Mucosa of descending colon (tissue), 3 donors: Measurements from ENCODE around the gene ARL14EPL. TPM values are rescaled to one million over a fixed set of nuclear protein-coding genes. Genes with fewer than 3 reads are reported as not detected.

Source experiments
- ATAC-seq: fragments of 200-7000 bp; cut with Tn5 transposase; one replicate; pipeline ENCODE4 v1.9.1; 2020; ENCODE audit warnings: mild to moderate bottlenecking, moderate library complexity
- DNase-seq, 3 donors: peaks; one replicate each; pipeline ENCODE4 v3.0.0-alpha.2; 2020
- H3K36me3 ChIP-seq: fragments of 200-600 bp; one replicate; pipeline ENCODE4 v1.8.0; 2021; ENCODE audit warnings: low read depth, mild to moderate bottlenecking
- H3K4me1 ChIP-seq: fragments of 200-600 bp; one replicate; pipeline ENCODE4 v1.8.0; 2021; ENCODE audit warnings: low read depth, mild to moderate bottlenecking
- H3K4me3 ChIP-seq: fragments of 200-600 bp; one replicate; pipeline ENCODE4 v1.8.0; 2021; ENCODE audit warnings: mild to moderate bottlenecking
- H3K9me3 ChIP-seq: fragments of 200-600 bp; one replicate; pipeline ENCODE4 v1.8.0; 2021; ENCODE audit warnings: mild to moderate bottlenecking
- intact Hi-C, 2 donors: fragments of 100-400 bp; cut with DNase I in 1 of 2; cut with micrococcal nuclease in 1 of 2; formaldehyde crosslinking; loops; one replicate each; pipeline versions ENCODE4 v1.11.0 to v1.11.1; 2022; cut with DNase I, micrococcal nuclease
- total RNA-seq, 3 donors: library from RNA; stranded (reverse); fragmentation: NEBNext Ultra II Directional in 2 of 3; extraction: Animal tissue kit (Norgen Biotek cat#: 25700) in 2 of 3; gene quantifications; one replicate each; pipeline versions ENCODE4 v1.2.1 to v1.2.4, GENCODE V29; 2021 to 2023
- TF ChIP-seq, protein P1 (sequence below): fragments of 200-600 bp; IDR thresholded peaks from one replicate; pipeline ENCODE4 v1.8.0; 2022; ENCODE audit warnings: antibody characterized with exemption, mild to moderate bottlenecking
- donor health status: DM: no; HTN: no; CAD: no; lungs with moderate emphysema.
- donor health status: DM: no; HTN: no; CAD: no.
- donor health status: DM: no; HTN: yes; CAD: no.

The ARL14EPL gene
- total RNA-seq, 3 donors from 2014 or later: not detected

DNA sequence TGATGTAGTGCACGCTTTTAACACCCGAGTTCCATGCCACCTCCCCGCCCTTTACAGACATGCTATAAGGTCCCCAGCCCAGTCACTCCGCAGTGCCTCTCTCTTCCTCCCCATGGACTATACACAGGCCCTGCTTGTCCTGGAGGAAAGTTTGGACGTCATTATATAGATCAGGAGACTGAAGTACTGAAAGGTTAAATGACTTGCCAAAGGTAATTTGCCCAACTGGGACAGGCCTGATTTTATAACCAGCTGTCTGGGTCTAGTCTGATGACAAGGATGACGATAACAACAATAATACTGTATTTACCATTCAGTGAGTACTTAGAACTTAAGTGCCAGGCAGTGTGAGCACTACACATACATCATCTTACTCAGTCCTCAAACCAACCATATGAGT, 36.9 kb upstream of the ARL14EPL start:
- no peak overlapping the region for H3K4me3 ChIP-seq
- TF ChIP-seq, protein P1, sequence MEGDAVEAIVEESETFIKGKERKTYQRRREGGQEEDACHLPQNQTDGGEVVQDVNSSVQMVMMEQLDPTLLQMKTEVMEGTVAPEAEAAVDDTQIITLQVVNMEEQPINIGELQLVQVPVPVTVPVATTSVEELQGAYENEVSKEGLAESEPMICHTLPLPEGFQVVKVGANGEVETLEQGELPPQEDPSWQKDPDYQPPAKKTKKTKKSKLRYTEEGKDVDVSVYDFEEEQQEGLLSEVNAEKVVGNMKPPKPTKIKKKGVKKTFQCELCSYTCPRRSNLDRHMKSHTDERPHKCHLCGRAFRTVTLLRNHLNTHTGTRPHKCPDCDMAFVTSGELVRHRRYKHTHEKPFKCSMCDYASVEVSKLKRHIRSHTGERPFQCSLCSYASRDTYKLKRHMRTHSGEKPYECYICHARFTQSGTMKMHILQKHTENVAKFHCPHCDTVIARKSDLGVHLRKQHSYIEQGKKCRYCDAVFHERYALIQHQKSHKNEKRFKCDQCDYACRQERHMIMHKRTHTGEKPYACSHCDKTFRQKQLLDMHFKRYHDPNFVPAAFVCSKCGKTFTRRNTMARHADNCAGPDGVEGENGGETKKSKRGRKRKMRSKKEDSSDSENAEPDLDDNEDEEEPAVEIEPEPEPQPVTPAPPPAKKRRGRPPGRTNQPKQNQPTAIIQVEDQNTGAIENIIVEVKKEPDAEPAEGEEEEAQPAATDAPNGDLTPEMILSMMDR: no peak
- H3K4me1 ChIP-seq: no peaks in the 10 kb centered on the region
- no peaks in the 10 kb centered on the region for H3K36me3 ChIP-seq
- H3K9me3 ChIP-seq: no peaks in the 10 kb centered on the region
- DNase-seq (no peak), ATAC-seq (no peak)
- intact Hi-C loops: no loop called here

- Histone ChIP-seq H3K4me3 (no peak overlapping the region), H3K9me3 (no peaks in the 10 kb centered on the region), H3K36me3 (no peaks in the 10 kb centered on the region), H3K4me1 (no peaks in the 10 kb centered on the region)
- TF ChIP-seq, protein P1: no peak
- no peak for DNase-seq
- intact Hi-C loops: no loop called here
- ATAC-seq: no peak
These were observed 30.0 kb upstream of the ARL14EPL start for GRCh38 chr5:116002116-116002906.

DNA sequence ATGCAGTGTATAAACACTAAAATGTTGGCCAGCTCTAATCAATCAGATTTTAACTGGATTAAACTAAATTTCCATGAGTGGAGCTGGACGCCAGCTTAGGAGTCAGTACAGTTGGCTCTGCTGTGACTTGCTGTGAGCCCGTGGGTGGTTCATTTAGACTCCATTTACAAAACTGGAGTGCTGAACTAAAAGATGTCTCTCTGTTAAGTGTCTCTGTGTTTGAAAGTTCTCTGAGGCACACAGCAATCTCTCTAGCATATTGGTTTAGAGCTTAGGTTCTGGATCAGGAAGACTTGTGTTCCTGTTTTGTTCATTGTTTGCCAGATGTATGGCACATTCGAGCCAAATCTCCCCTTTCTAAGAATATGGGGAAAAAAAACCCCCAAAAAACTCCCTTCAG, 28.0 kb upstream of the ARL14EPL start:
- intact Hi-C loops: no loop called here
- TF ChIP-seq, protein P1: no peak
- no peak for DNase-seq

GRCh38 chr5:116009806-116010205, 22.5 kb upstream of the ARL14EPL start:
- H3K36me3 ChIP-seq: no peaks in the 10 kb centered on the region
- no peak overlapping the region for H3K4me3 ChIP-seq
- ATAC-seq: no peak
- no peak for DNase-seq
- H3K4me1 ChIP-seq: no peaks in the 10 kb centered on the region
- no peaks in the 10 kb centered on the region for H3K9me3 ChIP-seq
- TF ChIP-seq, protein P1: no peak
- intact Hi-C loops: no loop called here

More for the DNA sequence above, 28.0 kb upstream of the ARL14EPL start:
- H3K36me3 ChIP-seq: no peaks in the 10 kb centered on the region
- no peak overlapping the region for H3K4me3 ChIP-seq
- ATAC-seq: no peak
- H3K4me1 ChIP-seq: no peaks in the 10 kb centered on the region
- no peaks in the 10 kb centered on the region for H3K9me3 ChIP-seq

- Histone ChIP-seq H3K36me3 (no peaks in the 10 kb centered on the region), H3K4me1 (no peaks in the 10 kb centered on the region), H3K4me3 (no peak overlapping the region), H3K9me3 (no peaks in the 10 kb centered on the region)
- intact Hi-C loops: no loop called here
- DNase-seq: no peak
- TF ChIP-seq, protein P1: no peak
- no peak for ATAC-seq
These were observed 21.2 kb upstream of the ARL14EPL start for GRCh38 chr5:116011046-116011445.
